ENCODE data around the gene ANKRD13B.
A peak's percentile ranks its signal among the peaks of the same experiment; 100 is the strongest.

The ANKRD13B gene

DNA sequence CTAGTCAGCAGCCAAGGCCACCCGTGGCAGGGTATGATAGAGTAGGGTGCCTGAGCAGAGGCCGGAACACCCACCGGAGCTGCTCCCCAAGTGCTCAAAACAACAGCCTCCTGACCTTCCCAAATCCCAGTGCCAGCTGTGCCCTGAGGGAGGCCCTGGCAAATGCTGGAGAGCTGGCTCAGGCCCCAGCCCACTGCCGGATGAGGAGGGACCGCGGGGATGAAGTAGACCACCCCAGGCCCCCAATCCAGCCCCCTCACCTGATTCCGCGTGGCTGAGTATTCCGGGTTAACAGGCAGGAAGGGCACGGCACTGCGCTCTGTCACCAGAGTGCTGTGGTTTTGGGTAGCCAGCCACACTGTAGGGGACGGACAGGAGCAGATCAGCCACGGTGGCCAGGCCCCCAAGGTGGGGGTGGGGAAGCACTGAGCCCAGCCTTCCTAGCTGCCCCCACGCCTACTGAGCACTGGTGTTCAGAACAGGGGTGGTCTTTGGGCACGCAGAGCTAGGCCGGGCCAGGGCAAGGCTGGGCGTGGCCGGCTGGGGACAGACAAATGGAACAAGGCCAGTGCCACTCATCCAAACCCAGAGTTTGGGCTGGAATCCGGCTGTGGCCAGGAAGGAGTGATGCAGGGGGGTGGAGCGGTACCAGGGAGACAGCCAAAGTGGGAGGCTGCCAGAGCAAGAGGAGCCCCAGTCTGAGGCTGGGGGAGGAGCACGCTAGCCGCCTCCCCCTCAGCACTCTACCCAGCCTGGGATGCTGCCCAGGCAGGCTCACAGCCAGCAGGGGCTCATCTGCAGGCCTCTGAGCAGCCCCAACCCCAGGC lies 15.3 kb upstream of the ANKRD13B start:
- H3K4me3 ChIP-seq (ENCODE audit: low read length): no peak overlapping the region
- TF ChIP-seq, protein P1, sequence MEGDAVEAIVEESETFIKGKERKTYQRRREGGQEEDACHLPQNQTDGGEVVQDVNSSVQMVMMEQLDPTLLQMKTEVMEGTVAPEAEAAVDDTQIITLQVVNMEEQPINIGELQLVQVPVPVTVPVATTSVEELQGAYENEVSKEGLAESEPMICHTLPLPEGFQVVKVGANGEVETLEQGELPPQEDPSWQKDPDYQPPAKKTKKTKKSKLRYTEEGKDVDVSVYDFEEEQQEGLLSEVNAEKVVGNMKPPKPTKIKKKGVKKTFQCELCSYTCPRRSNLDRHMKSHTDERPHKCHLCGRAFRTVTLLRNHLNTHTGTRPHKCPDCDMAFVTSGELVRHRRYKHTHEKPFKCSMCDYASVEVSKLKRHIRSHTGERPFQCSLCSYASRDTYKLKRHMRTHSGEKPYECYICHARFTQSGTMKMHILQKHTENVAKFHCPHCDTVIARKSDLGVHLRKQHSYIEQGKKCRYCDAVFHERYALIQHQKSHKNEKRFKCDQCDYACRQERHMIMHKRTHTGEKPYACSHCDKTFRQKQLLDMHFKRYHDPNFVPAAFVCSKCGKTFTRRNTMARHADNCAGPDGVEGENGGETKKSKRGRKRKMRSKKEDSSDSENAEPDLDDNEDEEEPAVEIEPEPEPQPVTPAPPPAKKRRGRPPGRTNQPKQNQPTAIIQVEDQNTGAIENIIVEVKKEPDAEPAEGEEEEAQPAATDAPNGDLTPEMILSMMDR (IDR thresholded peaks at IDR 0.05; ENCODE audit: insufficient read depth, low read depth, low read length, missing control alignments): no peak
- DNase-seq (ENCODE audit: low read depth): no peak

DNA sequence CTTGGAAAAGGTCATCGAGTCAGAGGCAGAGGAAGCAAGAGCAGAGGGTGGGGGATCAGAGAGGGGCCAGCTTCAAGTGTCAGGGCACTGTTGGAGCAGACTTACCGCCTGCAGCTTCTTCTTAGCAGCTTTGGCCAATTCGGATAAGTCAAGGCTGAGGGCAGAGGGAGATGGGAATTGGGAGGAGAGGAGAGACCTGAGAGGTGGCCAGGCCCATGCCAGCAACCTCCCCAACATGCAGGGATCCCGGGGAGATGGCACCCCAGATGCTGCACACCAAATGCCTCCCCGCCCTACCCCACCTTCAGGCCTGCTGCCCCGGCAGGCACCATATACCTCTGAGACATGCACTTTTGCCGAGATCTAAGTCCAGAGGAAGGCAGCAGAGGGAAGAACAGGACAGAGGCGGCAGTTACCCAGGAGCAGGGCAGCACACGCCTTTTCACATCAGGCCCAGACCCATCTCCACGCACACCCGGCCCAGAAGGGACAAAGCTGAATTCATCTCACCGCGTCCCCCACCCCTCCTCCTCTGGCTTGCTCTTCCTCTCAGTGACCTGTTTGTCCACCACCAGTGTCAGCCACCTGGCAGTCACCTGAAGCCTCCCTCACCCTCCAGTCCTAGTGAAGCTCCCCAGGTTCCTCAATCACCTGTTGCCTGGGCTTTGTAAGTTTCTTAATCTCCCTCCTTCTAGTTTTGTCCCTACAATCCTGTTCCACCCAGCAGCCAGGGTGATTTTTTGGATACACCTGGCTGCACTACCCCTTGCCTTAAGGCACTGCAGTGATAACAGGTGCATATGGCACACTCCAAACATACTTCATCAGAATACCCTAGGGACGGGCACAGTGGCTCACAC lies 14.1 kb upstream of the ANKRD13B start:
- TF ChIP-seq, protein P1 (IDR thresholded peaks at IDR 0.05; ENCODE audit: insufficient read depth, low read depth, low read length, missing control alignments): no peak
- DNase-seq (ENCODE audit: low read depth): no peak
- no peak overlapping the region for H3K4me3 ChIP-seq (ENCODE audit: low read length)

DNA sequence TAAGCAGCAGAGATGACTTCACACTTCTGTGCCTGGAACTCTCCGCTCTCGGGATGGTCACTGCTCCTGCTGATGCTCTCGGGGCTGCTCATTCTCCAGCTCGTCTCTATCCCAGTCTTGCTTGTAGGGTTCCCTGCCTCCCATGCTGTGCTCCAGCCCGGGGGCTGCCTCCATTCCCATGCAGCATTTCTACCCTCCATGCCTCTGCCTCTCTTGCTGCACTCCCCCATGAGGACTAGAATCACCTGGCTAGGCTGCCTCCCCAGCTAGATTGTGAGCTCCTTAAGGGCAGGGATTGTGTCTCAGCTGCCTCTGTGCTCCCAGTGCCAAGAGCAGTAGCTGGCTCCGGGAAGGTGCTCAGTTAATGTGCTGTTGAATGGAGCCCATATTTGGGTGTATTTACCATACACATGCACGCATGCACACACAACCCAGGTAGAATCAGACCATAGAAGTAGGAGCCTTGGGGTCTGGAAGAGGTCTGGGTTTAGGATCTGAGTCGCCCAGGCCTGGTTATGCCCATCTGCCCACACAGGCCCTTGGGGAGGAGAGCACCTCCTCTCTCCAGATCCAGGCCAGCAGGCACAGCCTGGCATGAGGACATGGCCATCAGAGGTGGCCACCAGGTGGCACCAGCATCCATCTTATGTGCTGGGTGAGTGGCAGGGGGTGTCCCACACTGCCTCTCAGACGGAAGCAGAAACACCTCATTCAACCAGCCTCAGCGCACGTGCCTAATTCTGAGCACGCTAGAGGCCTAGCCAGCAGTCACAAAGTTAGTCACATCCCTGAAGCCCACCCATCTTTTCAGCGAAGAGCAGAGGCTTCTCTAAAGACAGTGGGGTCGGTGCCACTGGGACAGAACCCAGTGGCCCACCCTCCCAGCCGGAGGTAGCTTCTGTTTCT lies 12.8 kb upstream of the ANKRD13B start:
- DNase-seq (ENCODE audit: low read depth): peak; percentile 89
- TF ChIP-seq, protein P1 (IDR thresholded peaks at IDR 0.05; ENCODE audit: insufficient read depth, low read depth, low read length, missing control alignments): peak; percentile 95
- H3K4me3 ChIP-seq (ENCODE audit: low read length): no peak overlapping the region

DNA sequence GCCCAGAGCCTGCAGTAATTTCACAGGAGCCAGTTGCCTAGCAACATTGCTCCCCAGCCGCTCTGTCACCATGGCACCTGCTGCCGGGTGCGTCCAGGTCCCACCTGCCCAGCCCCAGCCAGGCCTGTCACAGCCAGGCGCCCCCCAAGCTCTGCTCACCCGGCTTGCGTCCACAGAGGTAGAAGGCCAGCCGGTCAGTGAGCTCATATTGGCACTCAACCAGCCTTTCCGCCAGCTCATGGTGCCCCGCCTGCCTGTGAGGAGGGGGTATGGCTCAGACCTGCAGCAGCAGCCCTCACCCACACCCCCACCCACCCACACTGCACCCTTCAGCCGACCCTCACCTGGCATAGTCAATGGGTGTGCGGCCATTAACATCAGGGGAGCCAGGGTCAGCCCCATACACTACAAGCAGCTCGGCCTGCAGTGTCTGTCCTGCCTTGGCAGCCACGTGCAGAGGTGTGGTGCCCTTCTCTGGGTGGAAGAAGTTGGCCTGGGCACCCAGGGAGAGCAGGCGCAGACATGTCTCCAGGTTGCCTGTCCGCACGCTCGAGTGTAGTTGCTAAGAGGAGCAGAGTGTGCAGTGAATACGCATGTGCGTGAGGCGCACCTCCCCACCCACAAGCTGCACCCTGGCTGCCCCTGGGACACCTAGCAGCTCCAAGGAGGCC lies 11.2 kb upstream of the ANKRD13B start:
- no peak overlapping the region for H3K4me3 ChIP-seq (ENCODE audit: low read length)
- TF ChIP-seq, protein P1 (IDR thresholded peaks at IDR 0.05; ENCODE audit: insufficient read depth, low read depth, low read length, missing control alignments): no peak
- peak; percentile 94 for DNase-seq (ENCODE audit: low read depth)

DNA sequence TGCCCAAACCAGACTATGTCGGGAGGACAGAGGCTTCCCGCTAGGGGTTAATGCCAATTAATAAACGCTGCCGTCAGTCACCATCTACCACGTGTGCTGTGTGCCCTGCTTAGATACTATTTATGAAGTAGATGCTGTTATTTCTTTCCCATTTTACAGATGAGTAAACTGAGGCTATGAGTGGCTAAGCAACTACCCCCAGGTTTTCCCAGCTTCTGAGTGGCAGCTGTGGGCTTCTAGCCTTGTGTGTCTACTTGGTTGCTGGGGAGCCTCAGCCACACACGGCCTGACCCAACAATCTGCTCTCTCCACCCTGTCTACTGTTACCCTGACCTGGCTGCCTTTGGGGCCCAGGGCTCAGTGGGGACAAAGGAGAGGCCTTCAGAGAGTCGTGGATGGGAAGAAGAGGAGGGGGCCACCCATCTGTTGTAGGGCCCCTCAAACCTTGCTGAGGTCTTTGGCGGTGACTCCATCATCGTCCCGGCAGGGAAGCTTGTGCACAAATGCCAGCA lies 10.6 kb upstream of the ANKRD13B start:
- TF ChIP-seq, protein P1 (IDR thresholded peaks at IDR 0.05; ENCODE audit: insufficient read depth, low read depth, low read length, missing control alignments): no peak
- no peak for DNase-seq (ENCODE audit: low read depth)
- H3K4me3 ChIP-seq (ENCODE audit: low read length): no peak overlapping the region

DNA sequence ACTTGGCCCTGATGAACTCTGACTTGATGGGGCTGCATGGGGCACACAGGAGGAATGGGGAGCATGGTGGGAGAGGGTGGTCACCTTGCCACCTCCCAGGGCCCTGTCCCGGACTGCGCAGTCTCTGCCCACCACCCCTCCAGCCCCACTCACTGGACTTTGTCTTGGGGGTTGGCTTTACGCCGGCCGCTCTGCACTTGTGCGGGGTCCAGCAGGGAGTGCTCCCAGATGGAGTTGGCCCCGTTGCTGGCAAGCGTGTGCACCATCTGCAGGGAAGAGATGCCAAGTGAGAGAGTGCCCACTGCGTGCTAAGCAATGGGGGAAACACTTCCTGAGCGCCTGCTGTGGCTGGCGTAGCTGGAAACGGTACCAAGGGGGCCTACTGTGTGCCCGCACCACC lies 10.2 kb upstream of the ANKRD13B start:
- no peak overlapping the region for H3K4me3 ChIP-seq (ENCODE audit: low read length)
- TF ChIP-seq, protein P1 (IDR thresholded peaks at IDR 0.05; ENCODE audit: insufficient read depth, low read depth, low read length, missing control alignments): no peak
- DNase-seq (ENCODE audit: low read depth): no peak
